Measurements from ENCODE around the gene SLC12A6.
"Not testable (repeated sequence)": the region's sequence is repeated elsewhere in the genome, so short reads cannot be mapped to it uniquely, and the experiment has no call there.

SLC12A6 gene

DNA sequence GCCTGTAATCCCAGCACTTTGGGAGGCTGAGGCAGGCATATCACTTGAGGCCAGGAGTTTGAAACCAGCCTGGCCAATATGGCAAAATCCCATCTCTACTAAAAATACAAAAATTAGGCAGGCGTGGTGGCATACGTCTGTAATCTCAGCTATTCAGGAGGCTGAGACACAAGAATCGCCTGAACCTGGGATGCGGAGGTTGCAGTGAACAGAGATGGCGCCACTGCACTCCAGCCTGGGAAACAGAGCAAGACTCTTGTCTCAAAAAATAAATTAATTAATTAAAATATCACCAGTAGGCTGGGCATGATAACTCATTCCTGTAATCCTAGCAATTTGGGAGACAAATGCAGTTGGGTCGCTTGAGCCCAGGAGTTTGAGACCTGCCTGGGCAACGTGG, 144.3 kb downstream of the SLC12A6 start:
- DNase-seq (ENCODE audit: low read depth), result not testable (repeated sequence)

DNA sequence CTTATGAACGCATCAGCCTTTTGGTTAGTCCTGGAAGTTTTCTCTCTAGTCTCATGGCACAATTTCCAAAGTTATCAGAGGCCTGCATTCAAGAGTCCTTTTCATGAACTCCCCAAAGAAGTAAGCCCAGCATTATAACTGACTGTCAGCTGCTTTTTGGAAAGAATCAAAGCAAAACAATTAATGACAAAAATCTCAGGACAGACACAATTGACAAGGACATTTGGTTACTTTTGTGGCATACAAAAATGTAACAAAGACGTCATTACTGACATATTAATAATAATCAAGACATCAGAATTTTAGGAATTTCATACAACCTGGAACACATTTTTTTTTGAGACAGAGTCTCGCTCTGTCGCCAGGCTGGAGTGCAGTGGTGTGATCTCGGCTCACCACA, 148.9 kb downstream of the SLC12A6 start:
- DNase-seq (ENCODE audit: low read depth), result peak; percentile 8

DNA sequence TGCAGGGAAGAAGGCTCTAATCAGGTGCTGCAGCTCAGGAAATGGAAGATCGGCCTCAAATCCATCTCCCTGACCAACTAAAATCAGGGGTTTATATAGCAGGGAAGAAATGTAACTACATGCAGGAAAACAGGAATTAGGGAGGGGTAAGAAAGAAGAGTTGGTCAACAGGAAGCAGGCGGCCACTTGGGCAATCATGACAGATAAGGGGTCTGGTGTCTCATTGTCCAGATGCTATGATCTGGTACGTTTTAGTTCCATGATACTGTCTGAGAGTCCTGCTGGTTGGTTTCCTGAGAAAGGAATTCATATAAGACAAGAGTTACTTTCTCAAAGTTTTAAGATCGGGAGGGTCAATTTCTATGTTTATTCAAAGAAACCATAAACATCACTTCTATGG, 151.9 kb downstream of the SLC12A6 start:
- DNase-seq (ENCODE audit: low read depth), result no peak

DNA sequence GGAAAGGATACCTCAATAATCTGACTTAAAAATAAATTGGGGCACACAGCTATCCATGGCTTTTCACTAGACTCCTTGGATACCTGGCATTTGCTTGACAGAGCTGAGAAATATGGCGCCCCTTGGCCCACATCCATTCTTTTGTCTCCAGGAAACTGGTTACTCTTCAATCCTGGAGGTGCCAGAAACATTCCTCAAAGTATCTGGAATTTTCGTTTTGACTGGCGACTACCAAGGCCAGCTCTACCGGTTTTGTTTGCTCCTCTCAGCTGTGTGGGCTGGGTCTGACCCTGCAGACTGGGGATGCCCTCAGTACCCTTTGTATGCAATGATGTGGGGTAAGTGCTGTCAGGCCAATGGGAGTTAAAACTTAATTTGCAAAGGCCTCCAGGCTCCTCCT, 154.6 kb downstream of the SLC12A6 start:
- no peak for DNase-seq (ENCODE audit: low read depth)

Measured in iris pigment epithelial cell (primary cell).